Measurements from ENCODE around the gene CNTNAP5. TPM values are rescaled to one million over a fixed set of nuclear protein-coding genes. Genes with fewer than 3 reads are reported as not detected.

CNTNAP5 gene
- total RNA-seq, 1 experiment from 2014 or later, result 0.48 TPM

DNA sequence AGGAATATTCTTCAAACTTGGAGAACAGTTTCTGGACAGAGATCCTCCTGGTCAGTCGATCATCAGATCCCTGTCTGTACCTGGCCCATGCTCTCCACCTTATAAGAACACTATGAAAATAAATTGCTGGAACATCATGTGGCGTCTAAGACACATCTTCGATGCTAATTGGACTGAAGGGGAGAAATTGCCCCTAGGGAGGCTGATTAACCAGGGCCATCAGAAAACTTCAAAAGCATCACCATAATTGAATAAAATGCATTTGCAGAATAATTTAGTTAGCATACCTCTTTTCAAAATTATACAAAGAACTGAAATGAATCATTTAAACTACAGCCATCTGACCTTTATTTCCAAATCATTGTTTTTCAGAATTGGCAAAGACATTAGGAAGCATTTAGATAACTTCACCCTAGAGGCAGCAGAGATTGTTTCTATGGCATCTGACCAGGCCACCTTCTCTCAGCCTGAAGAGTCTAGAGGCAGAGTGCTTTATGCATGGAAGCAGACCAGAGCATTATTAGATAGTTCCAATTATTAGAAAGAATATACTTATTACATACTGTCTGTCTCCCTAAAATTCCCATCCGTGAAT, 48.9 kb upstream of the CNTNAP5 start:
- Mint-ChIP-seq H3K27ac (no peak overlapping the region), H3K27me3 (ENCODE audit: low read depth) (no peaks in the 10 kb centered on the region), H3K9me3 (peaks cover 24 to 29% of the 10 kb centered on the region in 2 experiments), H3K4me3 (no peak overlapping the region), H3K36me3 (ENCODE audit: insufficient read depth in 1 of 3, low read depth in 3 of 3) (peaks cover 8 to 26% (median 15%) of the 10 kb centered on the region in 3 experiments; a peak in 6 of 7 replicates), H3K4me1 (no peaks in the 10 kb centered on the region)
- Histone ChIP-seq H3K56ac (ENCODE audit: insufficient read length, low read depth, low read length) (no peak overlapping the region), H3T11ph (ENCODE audit: low read length) (no peak overlapping the region), H3K4me2 (ENCODE audit: insufficient read depth, insufficient read length, low read length) (no peak overlapping the region), H2AFZ (ENCODE audit: low read length) (no peak overlapping the region), H4K5ac (ENCODE audit: insufficient read length, low read depth, low read length) (no peak overlapping the region), H3K9ac (ENCODE audit: extremely low read depth, insufficient read length, low read length) (no peak overlapping the region), H3K23me2 (ENCODE audit: insufficient read length, low read depth, low read length, poor library complexity, severe bottlenecking) (no peaks in the 10 kb centered on the region), H3K14ac (ENCODE audit: insufficient read depth, low read length) (no peak overlapping the region), H4K91ac (ENCODE audit: insufficient read length, low read depth, low read length) (no peak overlapping the region), H3K18ac (ENCODE audit: insufficient read length, low read depth, low read length) (no peak overlapping the region), H3K79me2 (ENCODE audit: insufficient read depth, low read length) (no peaks in the 10 kb centered on the region), H3K4me1 (ENCODE audit: insufficient read depth, low read length) (no peaks in the 10 kb centered on the region), H3K27ac (ENCODE audit: insufficient read length, low read depth, low read length) (no peak overlapping the region), H2AK5ac (ENCODE audit: insufficient read length, low read length) (no peak overlapping the region), H4K8ac (replicated peaks; ENCODE audit: insufficient read length, low read depth, low read length) (no peak overlapping the region), H3K4ac (ENCODE audit: low read depth, low read length) (no peak overlapping the region), H3K27me3 (ENCODE audit: insufficient read depth, low read length) (no peaks in the 10 kb centered on the region), H2BK20ac (ENCODE audit: low read depth, low read length, poor library complexity, severe bottlenecking) (no peak overlapping the region), H3K9me3 (ENCODE audit: control insufficient read depth, low read depth, low read length) (no peaks in the 10 kb centered on the region), H3K79me1 (ENCODE audit: insufficient read depth, low read depth, low read length, poor library complexity, severe bottlenecking) (no peaks in the 10 kb centered on the region), H4K20me1 (ENCODE audit: control insufficient read depth, insufficient read depth, insufficient read length) (no peaks in the 10 kb centered on the region), H3K23ac (ENCODE audit: insufficient read length, low read depth, low read length) (no peak overlapping the region), H2BK5ac (ENCODE audit: insufficient read length, low read length) (no peak overlapping the region), H2BK120ac (ENCODE audit: low read depth, low read length, poor library complexity, severe bottlenecking) (no peak overlapping the region), H2BK12ac (ENCODE audit: insufficient read length, low read depth, low read length) (no peak overlapping the region), H2BK15ac (ENCODE audit: low read depth, low read length) (no peak overlapping the region)
- DNase-seq, result no peak
- TF ChIP-seq, protein P1, sequence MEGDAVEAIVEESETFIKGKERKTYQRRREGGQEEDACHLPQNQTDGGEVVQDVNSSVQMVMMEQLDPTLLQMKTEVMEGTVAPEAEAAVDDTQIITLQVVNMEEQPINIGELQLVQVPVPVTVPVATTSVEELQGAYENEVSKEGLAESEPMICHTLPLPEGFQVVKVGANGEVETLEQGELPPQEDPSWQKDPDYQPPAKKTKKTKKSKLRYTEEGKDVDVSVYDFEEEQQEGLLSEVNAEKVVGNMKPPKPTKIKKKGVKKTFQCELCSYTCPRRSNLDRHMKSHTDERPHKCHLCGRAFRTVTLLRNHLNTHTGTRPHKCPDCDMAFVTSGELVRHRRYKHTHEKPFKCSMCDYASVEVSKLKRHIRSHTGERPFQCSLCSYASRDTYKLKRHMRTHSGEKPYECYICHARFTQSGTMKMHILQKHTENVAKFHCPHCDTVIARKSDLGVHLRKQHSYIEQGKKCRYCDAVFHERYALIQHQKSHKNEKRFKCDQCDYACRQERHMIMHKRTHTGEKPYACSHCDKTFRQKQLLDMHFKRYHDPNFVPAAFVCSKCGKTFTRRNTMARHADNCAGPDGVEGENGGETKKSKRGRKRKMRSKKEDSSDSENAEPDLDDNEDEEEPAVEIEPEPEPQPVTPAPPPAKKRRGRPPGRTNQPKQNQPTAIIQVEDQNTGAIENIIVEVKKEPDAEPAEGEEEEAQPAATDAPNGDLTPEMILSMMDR (conservative IDR thresholded peaks at IDR 0.05), result no peak
- WGBS (ENCODE audit: extremely low coverage, insufficient read length, low lambda C conversion rate), result no CpG with 5 or more reads among the region's 4 CpGs
